Adipocyte (in vitro differentiated cells): ENCODE data around the gene FOXD1.

ENCODE experiments used
- DNase-seq: peaks from one replicate; pipeline ENCODE4 v3.0.0-alpha.2; 2015; ENCODE audit warnings: low read depth
- H3K27me3 ChIP-seq: replicated peaks from 2 replicates; pipeline ENCODE4 v1.7.0; 2013; ENCODE audit warnings: mild to moderate bottlenecking, low read length, moderate library complexity; ENCODE audit not compliant: control insufficient read depth, insufficient read depth
- H3K36me3 ChIP-seq: 2 replicates; pipeline ENCODE4 v1.7.0; 2013; ENCODE audit warnings: low read length, mild to moderate bottlenecking, moderate library complexity; ENCODE audit not compliant: control insufficient read depth, insufficient read depth, severe bottlenecking
- H3K4me1 ChIP-seq: 2 replicates; pipeline ENCODE4 v1.7.0; 2013; ENCODE audit warnings: mild to moderate bottlenecking, low read length, moderate library complexity; ENCODE audit not compliant: control insufficient read depth, insufficient read depth
- H3K4me3 ChIP-seq: 2 replicates; pipeline ENCODE4 v1.7.0; 2013; ENCODE audit warnings: mild to moderate bottlenecking, low read length, moderate library complexity
- H3K9ac ChIP-seq: 2 replicates; pipeline ENCODE4 v1.7.0; 2013; ENCODE audit warnings: mild to moderate bottlenecking, low read length, moderate library complexity
- H3K9me3 ChIP-seq: 2 replicates; pipeline ENCODE4 v1.7.0; 2013; ENCODE audit warnings: mild to moderate bottlenecking, low read length, moderate library complexity; ENCODE audit not compliant: control insufficient read depth

FOXD1 gene

DNA sequence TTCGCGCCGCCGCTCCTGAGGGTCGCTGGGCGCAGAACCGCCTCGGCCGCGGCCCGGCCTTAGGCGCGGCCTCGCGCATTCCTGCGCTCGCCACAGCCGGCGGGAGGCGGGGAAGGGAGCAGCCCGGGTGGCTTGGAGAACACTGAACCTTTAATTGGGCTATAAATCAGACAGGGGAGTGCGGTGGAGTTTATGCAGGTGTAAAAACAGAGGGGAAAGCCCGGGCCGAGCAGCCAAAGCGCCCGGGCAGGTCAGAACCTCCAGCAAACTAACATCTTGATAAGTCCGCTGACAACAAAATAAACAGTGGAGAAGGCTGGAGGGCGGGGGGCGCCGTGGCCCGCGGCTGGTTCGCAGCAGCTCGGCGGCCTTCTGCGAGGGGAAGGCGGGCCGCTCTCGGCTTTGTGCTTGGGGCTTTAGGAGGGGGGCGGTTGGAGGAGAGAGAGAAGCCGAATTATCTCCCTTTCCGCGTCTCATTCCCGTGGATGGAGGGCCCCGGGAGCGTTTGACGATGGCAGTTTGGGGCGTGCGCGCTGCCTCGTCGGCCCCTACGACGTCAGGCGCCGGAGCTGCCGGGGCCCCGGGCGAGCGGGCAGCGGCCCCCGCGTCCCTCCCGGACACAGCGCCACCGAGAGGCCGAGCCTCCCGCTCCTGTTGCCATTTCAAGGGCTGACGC is 11.3 kb downstream of the FOXD1 start:
- no peak overlapping the region for H3K4me3 ChIP-seq
- peaks cover 15% of the 10 kb centered on the region for H3K4me1 ChIP-seq
- H3K27me3 ChIP-seq: peaks cover 41% of the 10 kb centered on the region
- peaks cover 3% of the 10 kb centered on the region for H3K9me3 ChIP-seq
- no peaks in the 10 kb centered on the region for H3K36me3 ChIP-seq
- peak; percentile 76 for DNase-seq
- H3K9ac ChIP-seq: no peak overlapping the region

DNA sequence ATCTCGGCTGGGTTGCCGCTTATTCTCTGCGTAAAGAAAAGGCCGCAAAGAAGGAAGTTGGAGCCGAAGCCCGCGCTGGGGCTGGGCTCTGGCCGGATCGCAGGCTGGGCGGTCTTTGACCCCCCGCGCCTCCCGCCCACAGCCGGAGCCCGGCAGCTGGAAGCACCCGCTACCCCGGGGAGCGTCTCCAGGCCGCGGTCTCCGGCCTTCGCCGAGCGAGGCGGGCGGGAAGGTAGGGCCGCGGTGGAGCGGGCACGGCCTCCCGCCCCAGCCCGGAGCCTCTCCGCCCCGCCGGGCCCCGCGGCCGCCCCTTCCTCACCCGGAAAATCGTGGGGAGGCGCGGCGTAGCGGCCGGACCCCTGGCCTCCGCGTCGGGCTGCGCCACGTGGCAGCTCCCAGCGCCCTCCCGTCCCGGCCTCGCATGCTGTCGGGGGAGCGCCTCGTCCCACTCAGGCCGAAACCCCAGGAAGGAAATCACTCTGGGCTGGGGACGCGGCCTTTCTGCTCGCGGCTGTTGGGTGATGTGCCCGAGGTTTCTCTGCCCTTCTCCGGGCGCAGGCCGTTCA is 12.0 kb downstream of the FOXD1 start:
- DNase-seq: no peak
- no peak overlapping the region for H3K4me3 ChIP-seq

DNA sequence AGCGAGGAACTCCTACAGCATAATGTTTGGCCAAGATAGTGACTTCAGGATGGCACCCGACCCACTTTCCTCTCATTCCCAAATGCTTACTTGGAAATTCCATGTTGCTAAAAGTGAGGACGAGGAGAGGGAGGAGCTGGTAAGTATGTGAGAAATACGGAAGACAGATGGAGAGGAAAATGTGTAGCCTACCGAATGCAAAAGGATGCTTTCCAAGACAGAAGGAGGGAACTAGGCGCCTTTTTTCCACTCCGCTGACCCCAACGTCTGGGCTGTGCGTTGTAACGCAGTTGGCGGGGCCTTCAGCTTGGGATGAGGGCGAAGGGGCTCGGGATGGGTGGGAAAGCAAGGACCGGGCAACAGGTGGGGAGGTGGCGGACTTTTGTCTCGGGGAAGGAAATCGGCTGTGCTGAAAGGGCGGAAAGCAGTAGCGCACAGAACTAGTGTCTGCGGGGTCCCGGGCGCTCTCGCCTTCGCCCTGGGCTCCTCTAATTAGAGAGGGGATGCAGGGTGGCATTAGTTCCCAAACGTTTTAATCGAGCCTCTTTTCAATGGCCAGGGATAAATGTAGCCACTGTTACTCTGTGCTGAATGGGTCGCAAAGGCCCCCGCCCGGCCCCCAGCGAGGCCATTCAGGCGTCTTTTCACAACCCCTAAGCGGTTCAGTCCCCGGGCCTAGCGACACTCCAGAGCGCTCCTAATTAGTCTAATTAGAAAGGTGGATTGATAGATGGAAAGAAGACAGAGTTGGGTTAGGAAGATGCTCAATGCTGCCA is 12.6 kb downstream of the FOXD1 start:
- H3K27me3 ChIP-seq: peaks cover 30% of the 10 kb centered on the region
- no peaks in the 10 kb centered on the region for H3K36me3 ChIP-seq
- DNase-seq: no peak
- H3K9ac ChIP-seq: no peak overlapping the region
- no peaks in the 10 kb centered on the region for H3K9me3 ChIP-seq
- H3K4me1 ChIP-seq: peaks cover 15% of the 10 kb centered on the region
- no peak overlapping the region for H3K4me3 ChIP-seq

More for the DNA sequence above, 12.0 kb downstream of the FOXD1 start:
- Histone ChIP-seq H3K9ac (no peak overlapping the region), H3K9me3 (no peaks in the 10 kb centered on the region), H3K27me3 (peaks cover 35% of the 10 kb centered on the region), H3K4me1 (peaks cover 15% of the 10 kb centered on the region), H3K36me3 (no peaks in the 10 kb centered on the region)

GRCh38 chr5:73434907-73435306 is 13.7 kb downstream of the FOXD1 start:
- Histone ChIP-seq H3K4me3 (no peak overlapping the region), H3K4me1 (peaks cover 15% of the 10 kb centered on the region), H3K27me3 (peaks cover 21% of the 10 kb centered on the region), H3K9ac (no peak overlapping the region), H3K9me3 (no peaks in the 10 kb centered on the region), H3K36me3 (no peaks in the 10 kb centered on the region)
- DNase-seq: no peak

DNA sequence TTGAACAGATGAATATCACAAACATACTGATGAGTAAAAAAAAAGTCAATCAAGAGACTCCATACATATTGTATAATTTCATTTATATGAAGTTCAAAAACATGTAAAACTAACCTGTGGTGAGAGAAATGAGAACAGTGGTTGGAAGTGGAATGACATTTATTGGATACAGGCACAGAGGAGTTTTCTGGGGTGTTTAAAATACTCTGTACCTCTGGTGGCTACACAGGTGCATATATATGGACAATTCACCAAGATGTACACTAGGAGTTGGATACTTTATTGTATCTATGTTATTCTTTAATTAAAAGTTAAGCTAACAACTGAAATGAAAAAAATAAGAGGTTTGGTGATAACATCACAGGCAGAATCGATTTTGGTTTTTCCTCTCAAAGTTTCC is 14.1 kb downstream of the FOXD1 start:
- no peak overlapping the region for H3K4me3 ChIP-seq
- H3K36me3 ChIP-seq: no peaks in the 10 kb centered on the region
- peaks cover 15% of the 10 kb centered on the region for H3K4me1 ChIP-seq
- no peaks in the 10 kb centered on the region for H3K9me3 ChIP-seq
- H3K9ac ChIP-seq: no peak overlapping the region
- H3K27me3 ChIP-seq: peaks cover 19% of the 10 kb centered on the region
- DNase-seq: no peak

GRCh38 chr5:73433982-73434342 is 14.6 kb downstream of the FOXD1 start:
- Histone ChIP-seq H3K9me3 (no peaks in the 10 kb centered on the region), H3K4me3 (no peak overlapping the region), H3K36me3 (no peaks in the 10 kb centered on the region), H3K27me3 (peaks cover 17% of the 10 kb centered on the region), H3K4me1 (peaks cover 15% of the 10 kb centered on the region), H3K9ac (no peak overlapping the region)
- peak; percentile 69 for DNase-seq

- Histone ChIP-seq H3K9me3 (no peaks in the 10 kb centered on the region), H3K4me1 (peaks cover 15% of the 10 kb centered on the region), H3K4me3 (no peak overlapping the region), H3K27me3 (peaks cover 12% of the 10 kb centered on the region), H3K36me3 (no peaks in the 10 kb centered on the region), H3K9ac (no peak overlapping the region)
- no peak for DNase-seq
Observed at GRCh38 chr5:73433272-73433981, 15.2 kb downstream of the FOXD1 start.

GRCh38 chr5:73431204-73431851 is 17.2 kb downstream of the FOXD1 start:
- H3K36me3 ChIP-seq: no peaks in the 10 kb centered on the region
- DNase-seq: peak; percentile 45
- H3K4me3 ChIP-seq: no peak overlapping the region
- H3K27me3 ChIP-seq: peaks cover 5% of the 10 kb centered on the region
- no peak overlapping the region for H3K9ac ChIP-seq
- peaks cover 15% of the 10 kb centered on the region for H3K4me1 ChIP-seq
- no peaks in the 10 kb centered on the region for H3K9me3 ChIP-seq

DNA sequence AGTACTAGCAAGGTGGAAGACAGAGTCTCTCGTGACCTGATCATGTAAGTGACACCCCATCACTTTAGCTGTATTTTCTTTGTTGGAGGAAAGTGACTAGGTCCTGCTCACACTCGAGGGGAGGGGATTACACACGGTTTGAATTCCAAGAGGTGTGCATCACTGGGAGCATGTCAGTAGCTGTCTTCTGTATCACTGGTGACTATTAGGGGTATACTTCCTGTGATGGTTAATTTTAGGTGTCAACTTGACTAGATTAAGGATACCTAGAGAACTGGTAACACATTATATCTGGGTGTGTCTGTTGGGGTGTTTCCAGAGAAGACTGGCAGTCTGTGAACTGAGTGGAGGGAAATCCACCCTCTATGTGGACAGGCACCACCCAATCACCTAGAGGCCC is 22.5 kb downstream of the FOXD1 start:
- H3K27me3 ChIP-seq: peaks cover 21% of the 10 kb centered on the region

DNA sequence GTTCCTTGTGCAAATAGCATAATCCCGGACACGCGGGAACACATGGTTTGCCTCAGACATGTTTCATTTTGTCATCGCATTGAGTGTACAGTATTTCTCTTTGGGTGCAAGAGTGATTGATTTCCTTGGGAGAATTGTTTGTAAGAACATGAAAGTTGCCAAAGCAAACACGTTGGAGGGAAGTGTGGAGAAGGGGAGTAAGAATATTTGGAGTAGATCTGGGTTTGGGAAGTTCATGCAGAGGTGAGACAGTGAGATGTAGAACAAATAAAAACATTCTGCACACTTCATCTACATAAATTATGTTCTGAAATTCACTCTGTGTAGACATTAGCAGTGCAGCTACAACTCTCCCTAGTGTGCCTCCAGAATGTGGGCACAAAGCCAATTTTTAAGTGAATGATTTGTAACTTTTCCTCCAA is 24.0 kb downstream of the FOXD1 start:
- Histone ChIP-seq H3K4me1 (no peaks in the 10 kb centered on the region), H3K27me3 (peaks cover 35% of the 10 kb centered on the region), H3K4me3 (no peak overlapping the region), H3K9me3 (peaks cover 4% of the 10 kb centered on the region), H3K9ac (no peak overlapping the region), H3K36me3 (no peaks in the 10 kb centered on the region)
- no peak for DNase-seq

More for the DNA sequence above, 22.5 kb downstream of the FOXD1 start:
- DNase-seq: no peak
- peaks cover 4% of the 10 kb centered on the region for H3K9me3 ChIP-seq
- no peak overlapping the region for H3K9ac ChIP-seq
- H3K4me1 ChIP-seq: no peaks in the 10 kb centered on the region
- H3K4me3 ChIP-seq: no peak overlapping the region
- H3K36me3 ChIP-seq: no peaks in the 10 kb centered on the region

- Histone ChIP-seq H3K9ac (no peak overlapping the region), H3K4me3 (no peak overlapping the region), H3K9me3 (peaks cover 4% of the 10 kb centered on the region), H3K36me3 (no peaks in the 10 kb centered on the region), H3K27me3 (peaks cover 42% of the 10 kb centered on the region), H3K4me1 (peaks cover 8% of the 10 kb centered on the region)
- no peak for DNase-seq
Observed at GRCh38 chr5:73422164-73422563, 26.4 kb downstream of the FOXD1 start.
